Psoas muscle (tissue), 8 donors: ENCODE results near the gene ZNF710. TPM values are rescaled to one million over a fixed set of nuclear protein-coding genes. Genes with fewer than 3 reads are reported as not detected.

Experiments
- ATAC-seq, 4 donors: fragments of 200-7000 bp; cut with Tn5 transposase; one replicate each; pipeline ENCODE4 v1.9.1; 2020; ENCODE audit warnings: moderate library complexity in 3 of 4, mild to moderate bottlenecking in 2 of 4
- DNase-seq, 2 donors: peaks; one replicate each; pipeline ENCODE4 v3.0.0-alpha.2; 2020
- H3K27ac ChIP-seq: fragments of 200-600 bp; one replicate; pipeline ENCODE4 v1.8.0; 2022
- H3K27me3 ChIP-seq, 3 donors: fragments of 200-600 bp in 1 of 3; one replicate each; pipeline versions ENCODE4 v1.6.1 to v1.8.0; 2013 to 2022; ENCODE audit warnings: low read length in 2 of 3, mild to moderate bottlenecking in 2 of 3, moderate library complexity in 1 of 3; ENCODE audit not compliant: insufficient read depth in 3 of 3
- H3K36me3 ChIP-seq, 2 donors: fragments of 200-600 bp in 1 of 2; one replicate each; pipeline versions ENCODE4 v1.6.1 to v1.8.0; 2013 to 2022; ENCODE audit warnings: low read depth in 1 of 2, mild to moderate bottlenecking in 1 of 2, moderate library complexity in 1 of 2; ENCODE audit not compliant: insufficient read depth in 1 of 2
- H3K4me1 ChIP-seq: fragments of 200-600 bp; one replicate; pipeline ENCODE4 v1.8.0; 2022
- H3K4me3 ChIP-seq: fragments of 200-600 bp; one replicate; pipeline ENCODE4 v1.8.0; 2022; ENCODE audit warnings: mild to moderate bottlenecking
- H3K9me3 ChIP-seq: fragments of 200-600 bp; one replicate; pipeline ENCODE4 v1.8.0; 2022
- whole genome bisulfite sequencing, 3 donors: extraction: QIAGEN DNeasy Blood & Tissue Kit; methylation state at CpG; one replicate each; pipeline versions ENCODE4 v1.1.6 to v1.1.7; 2013; 5-methylcytosine and 5-hydroxymethylcytosine counted together
- intact Hi-C, 2 donors: fragments of 100-400 bp; cut with DNase I; formaldehyde crosslinking; loops; one replicate each; pipeline versions ENCODE4 v1.11.0 to v1.14.2; 2022
- polyA plus RNA-seq, 3 donors: library from polyadenylated mRNA; stranded (reverse); fragments of 200-250 nt; gene quantifications; one replicate each; pipeline ENCODE4 v1.2.3, GENCODE V29; 2013
- total RNA-seq, 4 donors: library from RNA; stranded (reverse); fragmentation: NEBNext Ultra II Directional in 2 of 4; extraction: Animal tissue kit (Norgen Biotek cat#: 25700) in 2 of 4; gene quantifications; one replicate each; pipeline versions ENCODE4 v1.2.1 to v1.2.4, GENCODE V29; 2021 to 2023
- TF ChIP-seq, protein P1 (sequence below): fragments of 200-600 bp; IDR thresholded peaks from one replicate; pipeline ENCODE4 v1.8.0; 2022; ENCODE audit warnings: antibody characterized with exemption
- donor health status: healthy with polysubstance abuse.
- donor health status: DM: no; HTN: no; CAD: no; lungs with moderate emphysema.
- donor health status: Bipolar disorder and iron deficiency.
- donor health status: healthy.
- donor health status: DM: yes; HTN: yes; CAD: no.
- donor health status: DM: no; HTN: no; CAD: no.
- donor health status: DM: no; HTN: no; CAD: no.
- donor health status: DM: yes; HTN: yes; CAD: no.

Gene ZNF710
- total and polyA plus RNA-seq, 7 donors, result 1.3 to 8.1 (median 4.5) TPM

DNA sequence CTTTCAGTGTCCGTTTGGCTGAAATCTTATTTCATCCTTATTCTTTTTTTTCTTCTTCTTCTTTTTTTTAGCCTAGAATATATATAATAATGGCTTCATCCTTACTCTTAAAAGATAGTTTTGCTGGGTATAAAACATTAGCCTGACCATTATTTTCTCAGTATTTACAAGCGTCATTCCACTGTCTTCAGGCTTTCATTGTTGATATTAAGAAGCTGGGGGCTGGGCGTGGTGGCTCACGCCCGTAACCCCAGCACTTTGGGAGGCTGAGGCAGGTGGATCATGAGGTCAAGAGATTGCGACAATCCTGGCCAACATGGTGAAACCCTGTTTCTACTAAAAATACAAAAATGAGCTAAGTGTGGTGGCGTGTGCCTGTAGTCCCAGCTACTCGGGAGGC, 10.6 kb downstream of the ZNF710 start:
- Histone ChIP-seq H3K4me1 (peaks cover 15% of the 10 kb centered on the region), H3K27me3 (no peaks in the 10 kb centered on the region), H3K4me3 (no peak overlapping the region), H3K9me3 (peaks cover 11% of the 10 kb centered on the region), H3K36me3 (no peaks in the 10 kb centered on the region), H3K27ac (no peak overlapping the region)
- DNase-seq (no peak), ATAC-seq (no peak)
- intact Hi-C loops, result no loop called here
- TF ChIP-seq, protein P1, sequence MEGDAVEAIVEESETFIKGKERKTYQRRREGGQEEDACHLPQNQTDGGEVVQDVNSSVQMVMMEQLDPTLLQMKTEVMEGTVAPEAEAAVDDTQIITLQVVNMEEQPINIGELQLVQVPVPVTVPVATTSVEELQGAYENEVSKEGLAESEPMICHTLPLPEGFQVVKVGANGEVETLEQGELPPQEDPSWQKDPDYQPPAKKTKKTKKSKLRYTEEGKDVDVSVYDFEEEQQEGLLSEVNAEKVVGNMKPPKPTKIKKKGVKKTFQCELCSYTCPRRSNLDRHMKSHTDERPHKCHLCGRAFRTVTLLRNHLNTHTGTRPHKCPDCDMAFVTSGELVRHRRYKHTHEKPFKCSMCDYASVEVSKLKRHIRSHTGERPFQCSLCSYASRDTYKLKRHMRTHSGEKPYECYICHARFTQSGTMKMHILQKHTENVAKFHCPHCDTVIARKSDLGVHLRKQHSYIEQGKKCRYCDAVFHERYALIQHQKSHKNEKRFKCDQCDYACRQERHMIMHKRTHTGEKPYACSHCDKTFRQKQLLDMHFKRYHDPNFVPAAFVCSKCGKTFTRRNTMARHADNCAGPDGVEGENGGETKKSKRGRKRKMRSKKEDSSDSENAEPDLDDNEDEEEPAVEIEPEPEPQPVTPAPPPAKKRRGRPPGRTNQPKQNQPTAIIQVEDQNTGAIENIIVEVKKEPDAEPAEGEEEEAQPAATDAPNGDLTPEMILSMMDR, result no peak
- WGBS, 3 donors, result 97 to 98% (median 97%) methylated on average over 8 of the region's 8 CpGs

DNA sequence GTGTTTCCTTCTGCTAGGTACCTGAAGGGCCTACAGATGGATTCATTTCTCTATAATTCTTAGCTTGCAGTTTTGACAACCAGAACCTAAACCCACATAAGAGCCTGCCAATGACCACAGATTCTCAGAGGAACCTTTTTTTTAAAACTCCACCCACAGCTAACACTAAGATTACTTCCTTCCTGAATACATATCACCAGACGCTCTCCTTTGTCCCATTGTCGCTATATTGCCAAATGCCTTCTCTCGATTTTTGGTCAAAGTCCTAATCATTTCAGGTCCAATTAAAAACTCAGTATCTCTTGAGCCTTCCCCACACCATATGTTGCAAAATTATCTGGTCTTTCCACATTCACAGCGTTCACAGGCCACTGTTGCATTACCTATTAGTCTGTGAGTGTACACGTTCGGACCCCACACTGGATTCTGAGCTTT, 12.4 kb downstream of the ZNF710 start:
- DNase-seq, result no peak
- Histone ChIP-seq H3K36me3 (no peaks in the 10 kb centered on the region), H3K27me3 (no peaks in the 10 kb centered on the region), H3K4me1 (no peaks in the 10 kb centered on the region), H3K9me3 (peaks cover 11% of the 10 kb centered on the region), H3K27ac (no peak overlapping the region), H3K4me3 (no peak overlapping the region)
- intact Hi-C loops, result no loop called here
- ATAC-seq, result no peak
- WGBS, 3 donors, result 80 to 85% (median 81%) methylated on average over 6 of the region's 6 CpGs
- TF ChIP-seq, protein P1, result no peak

DNA sequence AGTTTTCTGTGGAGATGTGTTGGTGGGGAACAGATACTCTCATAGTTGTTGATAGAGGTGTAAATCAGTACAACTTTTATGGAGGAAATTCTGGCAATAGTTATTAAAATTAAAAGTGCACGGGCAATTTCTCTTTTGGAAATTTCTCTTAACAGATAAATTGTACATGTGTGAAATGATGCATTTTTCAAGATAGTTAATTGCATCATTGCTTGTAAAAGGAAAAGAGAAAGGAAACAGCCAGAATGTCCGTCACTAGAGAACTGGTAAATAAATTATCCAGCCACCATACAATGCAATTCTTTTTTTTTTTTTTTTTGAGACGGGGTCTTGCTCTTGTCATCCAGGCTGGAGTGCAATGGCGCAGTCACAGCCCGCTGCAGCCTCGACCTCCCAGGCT, 14.2 kb downstream of the ZNF710 start:
- intact Hi-C loops, result no loop called here
- Histone ChIP-seq H3K27me3 (no peaks in the 10 kb centered on the region), H3K27ac (no peak overlapping the region), H3K9me3 (peaks cover 11% of the 10 kb centered on the region), H3K36me3 (no peaks in the 10 kb centered on the region), H3K4me3 (no peak overlapping the region), H3K4me1 (peaks cover 6% of the 10 kb centered on the region)
- WGBS, 3 donors, result 81 to 83% (median 82%) methylated on average over 6 of the region's 6 CpGs
- DNase-seq, result no peak
- TF ChIP-seq, protein P1, result no peak
- no peak for ATAC-seq

- intact Hi-C loops, result no loop called here
- Histone ChIP-seq H3K27me3 (no peaks in the 10 kb centered on the region), H3K27ac (no peak overlapping the region), H3K4me1 (peaks cover 6% of the 10 kb centered on the region), H3K4me3 (no peak overlapping the region), H3K36me3 (no peaks in the 10 kb centered on the region), H3K9me3 (peaks cover 11% of the 10 kb centered on the region)
- whole genome bisulfite sequencing, 3 donors, result 90 to 95% (median 94%) methylated on average over 8 of the region's 8 CpGs
- TF ChIP-seq, protein P1, result no peak
- DNase-seq (no peak), ATAC-seq (peak in 2 of 4 donors; percentile 56 to 59)
Observed at GRCh38 chr15:90015749-90016148, 14.6 kb downstream of the ZNF710 start.

- H3K9me3 ChIP-seq, result peaks cover 3% of the 10 kb centered on the region
- no peaks in the 10 kb centered on the region for H3K27me3 ChIP-seq
- no peaks in the 10 kb centered on the region for H3K36me3 ChIP-seq
- TF ChIP-seq, protein P1, result no peak
- DNase-seq (no peak), ATAC-seq (no peak)
- H3K4me3 ChIP-seq, result no peak overlapping the region
- intact Hi-C loops, result no loop called here
- H3K4me1 ChIP-seq, result peaks cover 6% of the 10 kb centered on the region
- 69 to 78% (median 75%) methylated on average over 4 of the region's 4 CpGs for WGBS, 3 donors
- no peak overlapping the region for H3K27ac ChIP-seq
Observed at GRCh38 chr15:90016721-90017120, 15.6 kb downstream of the ZNF710 start.
